Measurements from ENCODE around the gene AGO4. TPM values are rescaled to one million over a fixed set of nuclear protein-coding genes. Genes with fewer than 3 reads are reported as not detected.
A peak's percentile ranks its signal among the peaks of the same experiment; 100 is the strongest.

Gene AGO4
- polyA plus RNA-seq, 3 donors, result 20.0 to 46.9 (median 24.0) TPM

DNA sequence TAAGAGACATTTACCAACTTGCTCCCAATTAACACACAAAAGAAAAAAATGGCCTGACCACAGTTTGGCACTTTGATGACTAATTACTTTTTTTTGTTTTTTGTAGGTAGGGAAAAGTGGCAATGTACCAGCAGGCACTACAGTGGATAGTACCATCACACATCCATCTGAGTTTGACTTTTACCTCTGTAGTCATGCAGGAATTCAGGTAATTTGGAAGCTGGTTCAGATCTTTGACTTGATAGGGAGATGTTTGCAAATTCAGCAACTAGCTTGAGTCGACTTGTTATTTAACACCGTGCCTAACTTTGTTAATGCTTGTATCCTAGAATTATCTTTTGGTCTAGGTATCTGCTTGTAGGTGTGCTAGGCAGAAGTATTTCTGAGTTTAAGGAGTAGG lies 42.2 kb downstream of the AGO4 start:
- WGBS (ENCODE audit: insufficient coverage), result 100% methylated on average over 1 of the region's 2 CpGs
- H3K36me3 ChIP-seq (replicated peaks in 1 of 2; ENCODE audit: control insufficient read depth in 1 of 2, insufficient read depth in 2 of 2, low read length in 2 of 2), result peaks cover 69 to 90% of the 10 kb centered on the region in 2 donors
- H3K36me3 Mint-ChIP-seq, result peaks cover 66 to 84% of the 10 kb centered on the region in 2 donors

DNA sequence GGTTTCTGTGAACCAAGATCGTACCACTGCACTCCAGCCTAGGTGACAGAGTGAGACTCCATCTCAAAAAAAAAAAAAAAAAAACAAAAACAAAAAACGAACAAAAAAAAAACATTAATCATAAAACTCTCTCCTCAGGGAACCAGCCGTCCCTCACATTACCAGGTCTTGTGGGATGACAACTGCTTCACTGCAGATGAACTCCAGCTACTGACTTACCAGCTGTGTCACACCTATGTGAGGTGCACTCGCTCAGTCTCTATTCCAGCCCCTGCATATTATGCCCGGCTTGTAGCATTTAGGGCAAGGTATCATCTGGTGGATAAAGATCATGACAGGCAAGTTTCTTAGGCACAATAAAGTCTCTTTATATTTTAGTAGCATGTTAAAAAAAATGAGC lies 42.9 kb downstream of the AGO4 start:
- Histone ChIP-seq H2AFZ (ENCODE audit: insufficient read depth, low read depth, low read length, poor library complexity, severe bottlenecking) (no peak overlapping the region), H3K27ac (ENCODE audit: low read depth in 1 of 2, low read length in 2 of 2) (peak overlapping the region in 1 of 2 donors; percentile 64), H3K4me3 (replicated peaks in 1 of 3; ENCODE audit: low read depth in 2 of 3, low read length in 3 of 3) (no peak overlapping the region), H3K79me2 (ENCODE audit: insufficient read depth, low read length) (peaks cover 31% of the 10 kb centered on the region), H3K9me3 (replicated peaks in 1 of 2; ENCODE audit: control insufficient read depth in 1 of 2, insufficient read depth in 1 of 2, low read length in 2 of 2) (no peaks in the 10 kb centered on the region), H3K9ac (ENCODE audit: insufficient read depth, low read length, poor library complexity, severe bottlenecking) (no peak overlapping the region), H3K4me2 (replicated peaks; ENCODE audit: extremely low read depth, low read length, poor library complexity, severe bottlenecking) (no peak overlapping the region), H3K27me3 (ENCODE audit: control insufficient read depth in 2 of 2, insufficient read depth in 2 of 2, low read length in 2 of 2) (no peaks in the 10 kb centered on the region), H3K36me3 (replicated peaks in 1 of 2; ENCODE audit: control insufficient read depth in 1 of 2, insufficient read depth in 2 of 2, low read length in 2 of 2) (peaks cover 67 to 90% of the 10 kb centered on the region in 2 donors), H3K4me1 (ENCODE audit: control insufficient read depth in 1 of 2, insufficient read depth in 2 of 2, low read length in 2 of 2) (peaks cover 11 to 12% of the 10 kb centered on the region in 2 donors), H4K20me1 (ENCODE audit: insufficient read depth, low read length) (peaks cover 25% of the 10 kb centered on the region)
- WGBS (ENCODE audit: insufficient coverage), result 100% methylated on average over 1 of the region's 5 CpGs
- peak overlapping the region in 1 of 7 donors; percentile 42 for H3K27ac Mint-ChIP-seq
- no peaks in the 10 kb centered on the region for H3K9me3 Mint-ChIP-seq
- intact Hi-C loops (cut with micrococcal nuclease), result no loop called here
- peaks cover 11% of the 10 kb centered on the region for H3K4me1 Mint-ChIP-seq
- no peak overlapping the region for H3K4me3 Mint-ChIP-seq
- DNase-seq, result no peak
- peaks cover 67 to 84% of the 10 kb centered on the region in 2 donors for H3K36me3 Mint-ChIP-seq
- TF ChIP-seq, protein P1, sequence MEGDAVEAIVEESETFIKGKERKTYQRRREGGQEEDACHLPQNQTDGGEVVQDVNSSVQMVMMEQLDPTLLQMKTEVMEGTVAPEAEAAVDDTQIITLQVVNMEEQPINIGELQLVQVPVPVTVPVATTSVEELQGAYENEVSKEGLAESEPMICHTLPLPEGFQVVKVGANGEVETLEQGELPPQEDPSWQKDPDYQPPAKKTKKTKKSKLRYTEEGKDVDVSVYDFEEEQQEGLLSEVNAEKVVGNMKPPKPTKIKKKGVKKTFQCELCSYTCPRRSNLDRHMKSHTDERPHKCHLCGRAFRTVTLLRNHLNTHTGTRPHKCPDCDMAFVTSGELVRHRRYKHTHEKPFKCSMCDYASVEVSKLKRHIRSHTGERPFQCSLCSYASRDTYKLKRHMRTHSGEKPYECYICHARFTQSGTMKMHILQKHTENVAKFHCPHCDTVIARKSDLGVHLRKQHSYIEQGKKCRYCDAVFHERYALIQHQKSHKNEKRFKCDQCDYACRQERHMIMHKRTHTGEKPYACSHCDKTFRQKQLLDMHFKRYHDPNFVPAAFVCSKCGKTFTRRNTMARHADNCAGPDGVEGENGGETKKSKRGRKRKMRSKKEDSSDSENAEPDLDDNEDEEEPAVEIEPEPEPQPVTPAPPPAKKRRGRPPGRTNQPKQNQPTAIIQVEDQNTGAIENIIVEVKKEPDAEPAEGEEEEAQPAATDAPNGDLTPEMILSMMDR (IDR thresholded peaks at IDR 0.05), result no peak
- peaks cover 0 to 2% (median 0%) of the 10 kb centered on the region in 3 donors for H3K27me3 Mint-ChIP-seq (ENCODE audit: low read depth in 3 of 3)

More for the DNA sequence above, 42.2 kb downstream of the AGO4 start:
- intact Hi-C loops (cut with micrococcal nuclease), result no loop called here
- DNase-seq, result no peak
- Histone ChIP-seq H3K9ac (ENCODE audit: insufficient read depth, low read length, poor library complexity, severe bottlenecking) (no peak overlapping the region), H4K20me1 (ENCODE audit: insufficient read depth, low read length) (peaks cover 23% of the 10 kb centered on the region), H3K9me3 (replicated peaks in 1 of 2; ENCODE audit: control insufficient read depth in 1 of 2, insufficient read depth in 1 of 2, low read length in 2 of 2) (no peaks in the 10 kb centered on the region), H3K27me3 (ENCODE audit: control insufficient read depth in 2 of 2, insufficient read depth in 2 of 2, low read length in 2 of 2) (no peaks in the 10 kb centered on the region), H3K79me2 (ENCODE audit: insufficient read depth, low read length) (peaks cover 36% of the 10 kb centered on the region), H3K27ac (ENCODE audit: low read depth in 1 of 2, low read length in 2 of 2) (no peak overlapping the region), H3K4me1 (ENCODE audit: control insufficient read depth in 1 of 2, insufficient read depth in 2 of 2, low read length in 2 of 2) (peaks cover 11 to 12% of the 10 kb centered on the region in 2 donors), H3K4me2 (replicated peaks; ENCODE audit: extremely low read depth, low read length, poor library complexity, severe bottlenecking) (no peak overlapping the region), H2AFZ (ENCODE audit: insufficient read depth, low read depth, low read length, poor library complexity, severe bottlenecking) (no peak overlapping the region), H3K4me3 (replicated peaks in 1 of 3; ENCODE audit: low read depth in 2 of 3, low read length in 3 of 3) (no peak overlapping the region)
- peaks cover 0 to 2% (median 0%) of the 10 kb centered on the region in 3 donors for H3K27me3 Mint-ChIP-seq (ENCODE audit: low read depth in 3 of 3)
- no peak overlapping the region for H3K27ac Mint-ChIP-seq
- TF ChIP-seq, protein P1 (IDR thresholded peaks at IDR 0.05), result no peak
- no peak overlapping the region for H3K4me3 Mint-ChIP-seq
- no peaks in the 10 kb centered on the region for H3K9me3 Mint-ChIP-seq
- peaks cover 11% of the 10 kb centered on the region for H3K4me1 Mint-ChIP-seq

All from CD14-positive monocyte (primary cell).